NCI-H2196 treated with DMSO at 0.1 percent for 48 hours (cell line): Measurements from ENCODE around the gene DKKL1.

Experiments used
- DNase-seq: peaks from one replicate; lab custom pipeline; 2025; ENCODE audit not compliant: unreplicated experiment; lab: John Stamatoyannopoulos, UW

Gene DKKL1

GRCh38 chr19:49418511-49418910 is 54.8 kb downstream of the DKKL1 start:
- DNase-seq, result no peak

- DNase-seq, result no peak
Measured at GRCh38 chr19:49419173-49419572, 55.5 kb downstream of the DKKL1 start.

DNA sequence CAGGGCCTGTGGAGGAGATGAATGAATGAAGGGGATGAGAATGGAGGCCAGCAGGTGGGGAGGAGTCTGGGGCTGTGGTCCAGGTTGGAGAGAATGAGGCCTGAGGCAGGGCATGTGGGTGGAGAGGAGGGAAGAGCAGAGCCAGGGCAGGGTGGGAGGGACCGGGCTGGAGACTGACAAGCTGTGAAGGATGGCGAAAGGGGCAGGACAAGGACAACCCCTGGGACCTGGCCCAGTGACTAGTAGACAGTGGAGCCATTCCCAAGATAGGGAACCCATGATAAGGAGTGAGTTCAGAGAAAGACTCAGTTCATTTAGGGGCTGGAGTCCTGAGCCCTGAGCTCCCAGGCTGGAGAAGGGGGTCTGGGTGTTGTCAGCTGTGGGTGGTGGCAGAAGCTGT is 56.5 kb downstream of the DKKL1 start:
- DNase-seq, result no peak

GRCh38 chr19:49421039-49421877 is 57.6 kb downstream of the DKKL1 start:
- DNase-seq, result peak; percentile 67

DNA sequence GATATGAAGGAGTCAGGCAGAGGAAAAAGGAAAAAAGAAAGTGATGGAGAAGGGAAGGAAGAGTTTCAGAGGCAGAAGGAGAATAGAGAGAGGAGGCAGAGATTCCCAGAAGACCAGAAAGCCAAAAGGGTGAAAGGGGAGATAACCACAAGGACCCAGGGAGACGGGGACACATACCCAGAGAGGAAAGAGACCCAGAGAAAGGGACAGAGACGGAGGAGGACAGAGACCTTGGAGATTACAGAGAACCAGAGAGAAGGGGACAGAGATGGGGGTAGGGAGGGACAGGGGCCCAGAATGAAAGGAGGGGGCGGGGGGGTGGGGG is 58.2 kb downstream of the DKKL1 start:
- DNase-seq, result no peak

GRCh38 chr19:49422407-49423070 is 58.9 kb downstream of the DKKL1 start:
- DNase-seq, result peak; percentile 56

- no peak for DNase-seq
Measured at GRCh38 chr19:49423071-49423984, 59.7 kb downstream of the DKKL1 start, which contains the start of gene PTH2. PTH2 (minus strand) TSS chr19:49423441; CDS start chr19:49423339, 102 bp downstream.

GRCh38 chr19:49423985-49424303 is 60.3 kb downstream of the DKKL1 start:
- DNase-seq, result no peak
